Activated CD8-positive, alpha-beta memory T cell treated with anti-CD3 and anti-CD28 coated beads for 48 hours (primary cell): Measurements from ENCODE around the gene KDM3B.
"Not testable (repeated sequence)": the region's sequence is repeated elsewhere in the genome, so short reads cannot be mapped to it uniquely, and the experiment has no call there.

Experiments
- DNase-seq, 3 experiments: peaks; one replicate each; pipeline ENCODE4 v3.0.0-alpha.2; 2020; ENCODE audit warnings: low read depth in 2 of 3, low spot score in 2 of 3

KDM3B gene

DNA sequence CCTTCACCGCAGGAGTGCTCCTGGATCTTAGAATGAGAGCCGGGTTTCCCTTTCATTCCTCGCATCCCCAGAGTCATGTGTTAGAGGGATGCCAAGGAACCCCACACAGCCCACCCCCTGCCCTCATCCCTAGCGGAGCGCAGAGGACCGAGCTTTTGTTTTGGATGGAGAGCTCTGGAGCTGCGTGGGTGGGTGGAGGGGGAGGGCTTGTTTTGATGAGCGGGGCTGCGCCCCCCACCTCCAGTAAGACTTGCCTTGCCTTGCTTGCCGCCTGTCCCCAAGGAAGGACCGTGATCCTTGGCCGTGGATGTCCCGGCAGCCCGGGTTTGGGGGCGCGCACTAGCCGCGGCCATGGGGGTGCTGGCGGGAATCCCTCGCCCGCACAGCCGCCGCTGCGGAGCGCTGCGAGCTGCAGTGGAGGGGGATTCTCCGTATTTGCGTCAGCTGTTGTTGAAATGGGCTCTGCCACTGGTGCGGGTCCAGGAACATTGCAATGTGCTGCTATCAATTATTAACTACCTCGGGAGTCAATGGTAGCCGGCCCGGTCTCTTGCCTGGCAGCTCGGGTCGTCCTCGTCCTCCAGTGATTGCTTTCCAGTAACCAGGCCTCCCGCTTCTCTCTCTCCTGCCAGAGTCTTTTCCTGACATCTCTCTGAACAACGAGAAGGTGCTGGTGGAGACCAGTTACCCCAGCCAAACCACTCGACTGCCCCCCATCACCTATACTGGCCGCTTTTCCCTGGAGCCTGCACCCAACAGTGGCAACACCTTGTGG, 113.8 kb downstream of the KDM3B start:
- no peak for DNase-seq

DNA sequence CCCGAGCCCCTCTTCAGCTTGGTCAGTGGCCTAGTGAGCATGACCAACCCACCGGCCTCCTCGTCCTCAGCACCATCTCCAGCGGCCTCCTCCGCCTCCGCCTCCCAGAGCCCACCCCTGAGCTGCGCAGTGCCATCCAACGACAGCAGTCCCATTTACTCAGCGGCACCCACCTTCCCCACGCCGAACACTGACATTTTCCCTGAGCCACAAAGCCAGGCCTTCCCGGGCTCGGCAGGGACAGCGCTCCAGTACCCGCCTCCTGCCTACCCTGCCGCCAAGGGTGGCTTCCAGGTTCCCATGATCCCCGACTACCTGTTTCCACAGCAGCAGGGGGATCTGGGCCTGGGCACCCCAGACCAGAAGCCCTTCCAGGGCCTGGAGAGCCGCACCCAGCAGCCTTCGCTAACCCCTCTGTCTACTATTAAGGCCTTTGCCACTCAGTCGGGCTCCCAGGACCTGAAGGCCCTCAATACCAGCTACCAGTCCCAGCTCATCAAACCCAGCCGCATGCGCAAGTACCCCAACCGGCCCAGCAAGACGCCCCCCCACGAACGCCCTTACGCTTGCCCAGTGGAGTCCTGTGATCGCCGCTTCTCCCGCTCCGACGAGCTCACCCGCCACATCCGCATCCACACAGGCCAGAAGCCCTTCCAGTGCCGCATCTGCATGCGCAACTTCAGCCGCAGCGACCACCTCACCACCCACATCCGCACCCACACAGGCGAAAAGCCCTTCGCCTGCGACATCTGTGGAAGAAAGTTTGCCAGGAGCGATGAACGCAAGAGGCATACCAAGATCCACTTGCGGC, 114.6 kb downstream of the KDM3B start:
- DNase-seq = no peak

GRCh38 chr5:138467711-138468132, 115.2 kb downstream of the KDM3B start:
- no peak for DNase-seq

GRCh38 chr5:138468133-138468965, 115.9 kb downstream of the KDM3B start:
- no peak for DNase-seq

DNA sequence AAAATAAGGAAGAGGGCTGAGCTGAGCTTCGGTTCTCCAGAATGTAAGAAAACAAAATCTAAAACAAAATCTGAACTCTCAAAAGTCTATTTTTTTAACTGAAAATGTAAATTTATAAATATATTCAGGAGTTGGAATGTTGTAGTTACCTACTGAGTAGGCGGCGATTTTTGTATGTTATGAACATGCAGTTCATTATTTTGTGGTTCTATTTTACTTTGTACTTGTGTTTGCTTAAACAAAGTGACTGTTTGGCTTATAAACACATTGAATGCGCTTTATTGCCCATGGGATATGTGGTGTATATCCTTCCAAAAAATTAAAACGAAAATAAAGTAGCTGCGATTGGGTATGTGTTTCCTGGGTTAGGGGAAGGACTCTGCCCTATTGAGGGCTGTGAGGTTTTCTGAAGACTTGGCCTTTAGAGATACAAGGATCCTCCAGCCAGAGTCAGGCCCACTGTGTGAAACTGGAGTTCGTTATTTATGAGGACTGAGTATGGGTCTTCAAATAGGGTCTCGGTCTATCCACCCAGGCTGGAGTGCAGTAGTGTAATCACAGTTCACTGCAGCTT, 116.6 kb downstream of the KDM3B start:
- DNase-seq = no peak

- DNase-seq = no peak
Observed at GRCh38 chr5:138469540-138470321, 117.2 kb downstream of the KDM3B start.

DNA sequence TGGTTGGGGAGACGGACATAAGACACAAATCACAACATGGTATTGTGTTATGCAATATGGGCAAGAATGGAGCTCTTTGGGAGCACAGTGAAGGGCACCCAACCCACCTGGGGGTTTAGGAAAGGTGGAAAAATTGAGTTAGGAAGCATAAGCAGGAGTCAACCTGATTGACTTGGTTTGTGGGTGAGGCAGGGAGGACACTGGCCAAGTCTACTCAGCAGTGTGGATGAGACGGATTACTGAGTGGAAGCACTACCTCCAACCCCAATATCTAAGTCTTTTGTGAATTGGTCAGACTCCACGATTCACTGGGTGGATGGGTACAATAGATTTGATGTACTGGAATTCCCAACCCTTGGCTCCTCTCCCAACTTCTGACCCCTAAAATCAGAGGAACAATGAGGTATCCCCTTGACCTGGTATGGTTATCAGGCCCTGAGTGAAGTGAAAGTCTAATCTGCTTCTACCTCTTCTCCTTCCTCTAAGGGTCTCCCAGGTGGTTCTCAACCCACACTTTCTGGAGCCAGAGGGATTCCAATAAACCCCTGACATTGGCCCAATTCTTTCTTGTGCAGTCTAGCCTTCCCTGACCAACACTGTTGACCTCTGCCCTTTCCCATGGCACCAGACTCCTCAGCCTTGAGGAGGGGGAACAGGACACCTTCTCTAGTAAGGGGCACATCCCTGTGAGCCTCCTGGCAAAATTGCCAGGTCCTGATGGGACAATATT, 118.0 kb downstream of the KDM3B start:
- DNase-seq = no peak

DNA sequence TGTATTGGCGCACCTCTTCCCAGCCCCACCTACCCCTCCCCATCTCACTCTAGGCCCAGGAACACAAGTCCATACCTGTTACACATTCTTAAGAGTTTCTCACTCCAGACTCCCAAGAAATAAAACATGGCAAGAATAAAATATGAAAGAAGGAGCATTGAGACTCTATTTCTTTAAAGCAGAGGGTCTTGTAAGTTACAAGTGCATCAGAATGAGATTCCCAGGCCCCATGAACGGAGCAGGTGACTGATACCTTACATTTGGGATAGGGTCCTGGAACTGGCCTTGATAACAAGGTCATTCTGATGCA, 118.5 kb downstream of the KDM3B start:
- DNase-seq = no peak

- DNase-seq = no peak
Observed at GRCh38 chr5:138472353-138472752, 119.9 kb downstream of the KDM3B start.

- DNase-seq = not testable (repeated sequence)
Observed at GRCh38 chr5:138473151-138473550, 120.7 kb downstream of the KDM3B start.

- no peak for DNase-seq
Observed at GRCh38 chr5:138476918-138477317, 124.4 kb downstream of the KDM3B start.

DNA sequence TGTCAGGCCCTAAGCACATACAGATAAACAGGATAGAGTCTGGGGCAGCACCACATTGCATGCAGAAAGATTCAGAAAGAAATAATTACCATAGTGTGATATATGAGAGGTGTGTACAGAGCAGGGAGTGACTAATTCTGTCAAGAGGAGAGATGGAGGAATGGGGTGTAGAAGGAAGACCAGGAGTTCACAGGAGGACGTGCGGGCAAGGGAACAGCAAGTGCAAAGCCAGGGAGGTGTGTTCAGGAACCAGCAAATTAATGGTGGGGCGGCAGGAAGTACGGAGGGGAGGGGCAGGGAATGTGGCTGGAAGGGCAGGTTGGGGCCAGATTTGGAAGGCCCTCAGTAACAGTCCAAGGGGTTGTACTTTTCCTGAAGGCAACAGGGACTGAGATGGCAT, 130.2 kb downstream of the KDM3B start:
- DNase-seq = no peak
